ENCODE results near the gene CAVIN1.
"Not testable (repeated sequence)": the region's sequence is repeated elsewhere in the genome, so short reads cannot be mapped to it uniquely, and the experiment has no call there.

CAVIN1 gene

GRCh38 chr17:42378359-42378958 lies 44.6 kb downstream of the CAVIN1 start:
- no peak for DNase-seq (ENCODE audit: low read depth)

DNA sequence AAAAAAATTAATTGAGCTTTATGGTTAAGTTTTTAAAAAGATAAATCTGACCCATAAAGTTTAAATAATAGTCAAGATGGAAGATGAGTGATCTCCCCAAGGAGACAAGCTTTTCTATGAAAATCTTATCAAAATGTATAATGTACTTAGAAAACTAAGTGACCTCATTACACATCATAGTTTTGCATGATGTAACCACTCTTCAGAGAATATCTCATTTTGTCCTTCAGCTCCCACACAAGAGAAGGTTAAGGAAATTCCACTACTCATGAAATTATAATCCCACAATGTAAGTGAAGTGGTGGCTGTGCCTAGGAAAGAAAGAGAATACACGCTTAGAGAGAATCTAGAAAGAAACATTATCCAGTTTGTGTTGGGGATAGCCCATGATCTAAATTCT lies 49.2 kb downstream of the CAVIN1 start:
- no peak for DNase-seq (ENCODE audit: low read depth)

DNA sequence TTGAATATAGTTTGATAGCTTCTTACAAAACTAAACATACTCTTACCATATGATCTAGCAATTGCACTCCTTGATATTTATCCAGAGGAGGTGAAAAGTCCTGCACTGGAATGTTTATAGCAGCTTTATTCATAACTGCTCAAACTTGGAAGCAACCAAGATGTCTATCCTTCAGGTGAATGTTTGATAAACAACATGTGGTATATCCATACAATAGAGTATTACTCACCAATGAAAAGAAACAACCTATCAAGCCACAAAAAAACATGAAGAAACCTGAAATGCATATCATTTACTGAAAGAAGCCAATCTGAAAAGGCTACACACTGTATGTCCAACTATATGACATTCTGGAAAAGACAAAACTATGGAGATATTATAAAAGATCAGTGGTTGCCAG lies 50.9 kb downstream of the CAVIN1 start:
- no peak for DNase-seq (ENCODE audit: low read depth)

GRCh38 chr17:42368797-42369561 lies 54.1 kb downstream of the CAVIN1 start:
- not testable (repeated sequence) for DNase-seq (ENCODE audit: low read depth)

DNA sequence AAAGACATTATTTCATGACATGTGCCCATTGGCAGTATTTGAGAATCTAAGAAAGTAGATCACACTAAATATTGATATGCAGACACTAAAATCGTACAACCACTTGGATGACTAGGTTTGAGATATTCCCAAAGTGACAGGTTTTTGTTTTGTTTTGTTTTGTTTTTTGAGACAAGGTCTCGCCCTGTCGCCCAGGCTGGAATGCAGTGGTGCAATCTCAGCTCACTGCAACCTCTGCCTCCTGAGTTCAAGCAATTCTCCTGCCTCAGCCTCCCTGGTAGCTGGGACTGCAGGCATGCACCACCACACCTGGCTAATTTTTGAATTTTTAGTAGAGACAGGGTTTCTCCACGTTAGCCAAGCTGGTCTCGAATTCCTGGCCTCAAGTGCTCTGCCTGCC lies 54.7 kb downstream of the CAVIN1 start:
- DNase-seq (ENCODE audit: low read depth): not testable (repeated sequence)

DNA sequence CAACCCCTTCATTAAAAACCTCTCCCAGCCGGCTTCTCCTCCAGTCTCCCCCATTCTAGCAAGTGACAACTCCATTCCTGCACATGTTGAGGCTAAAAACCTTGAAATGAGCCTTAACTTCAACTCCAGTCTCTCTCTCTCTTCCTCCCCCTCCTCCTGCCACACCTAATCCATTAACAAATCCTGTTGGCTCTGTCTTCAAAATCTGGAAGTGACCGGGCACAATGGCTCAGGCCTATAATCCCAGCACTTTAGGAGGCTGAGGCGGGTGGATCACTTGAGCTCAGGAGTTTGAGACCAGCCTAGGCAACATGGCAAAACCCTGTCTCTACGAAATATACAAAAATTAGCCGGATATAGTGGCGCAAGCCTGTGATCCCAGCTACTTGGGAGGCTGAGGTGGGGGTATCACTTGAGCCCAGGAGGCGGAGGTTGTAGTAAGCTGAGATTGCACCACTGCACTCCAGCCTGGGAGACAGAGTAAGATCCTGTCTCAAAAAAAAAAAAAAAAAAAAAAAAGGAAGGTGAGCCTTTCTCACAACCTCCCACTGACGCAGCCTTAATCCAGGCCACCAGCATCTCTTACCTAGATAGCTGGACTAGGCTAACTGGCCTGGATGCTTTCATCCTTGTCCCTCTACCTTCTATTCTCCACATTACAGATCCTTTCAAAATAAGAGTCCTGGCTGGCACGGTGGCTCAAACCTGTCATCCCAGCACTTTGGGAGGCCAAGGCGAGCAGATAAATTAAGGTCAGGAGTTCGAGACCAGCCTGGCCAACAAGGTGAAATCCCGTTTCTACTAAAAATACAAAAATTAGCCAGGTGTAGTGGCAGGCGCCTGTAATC lies 56.7 kb downstream of the CAVIN1 start:
- not testable (repeated sequence) for DNase-seq (ENCODE audit: low read depth)

DNA sequence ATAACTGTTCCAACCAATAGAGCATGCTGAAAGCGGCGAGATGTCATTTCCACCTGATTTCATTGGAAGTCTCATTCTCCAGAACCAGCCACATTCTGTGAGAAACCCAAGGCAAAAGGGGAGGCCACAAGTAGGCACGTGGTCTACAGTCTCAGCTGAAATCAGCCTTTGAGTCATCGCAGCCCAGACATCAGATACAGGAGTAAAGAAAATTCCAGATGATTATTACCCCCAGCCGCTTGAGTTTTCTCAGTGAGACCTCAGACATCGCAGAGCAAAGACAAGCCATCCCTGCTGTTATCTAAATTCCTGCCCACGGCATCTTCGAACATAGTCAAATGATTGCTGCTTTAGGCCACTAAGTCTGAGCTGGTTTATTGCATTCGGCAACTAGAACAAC lies 57.9 kb downstream of the CAVIN1 start:
- DNase-seq (ENCODE audit: low read depth): no peak

GRCh38 chr17:42363767-42364585 lies 59.1 kb downstream of the CAVIN1 start:
- no peak for DNase-seq (ENCODE audit: low read depth)

DNA sequence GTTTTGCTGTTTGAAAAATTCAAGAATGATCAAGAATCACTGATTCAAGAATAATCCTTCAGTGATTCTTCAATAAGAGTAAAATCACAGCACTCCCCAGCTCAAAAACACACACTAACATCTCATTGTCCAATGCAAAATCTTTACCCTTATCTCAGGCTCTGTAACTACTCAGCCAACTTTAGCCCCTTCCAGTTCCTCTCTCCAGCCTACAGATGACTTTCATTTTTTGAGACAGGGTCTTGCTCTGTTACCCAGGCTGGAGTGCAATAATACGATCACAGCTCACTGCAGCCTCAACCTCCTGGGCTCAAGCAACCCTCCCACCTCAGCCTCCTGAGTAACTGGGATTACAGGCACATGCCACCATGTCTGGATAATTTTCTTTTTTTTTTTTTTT lies 59.8 kb downstream of the CAVIN1 start:
- no peak for DNase-seq (ENCODE audit: low read depth)

DNA sequence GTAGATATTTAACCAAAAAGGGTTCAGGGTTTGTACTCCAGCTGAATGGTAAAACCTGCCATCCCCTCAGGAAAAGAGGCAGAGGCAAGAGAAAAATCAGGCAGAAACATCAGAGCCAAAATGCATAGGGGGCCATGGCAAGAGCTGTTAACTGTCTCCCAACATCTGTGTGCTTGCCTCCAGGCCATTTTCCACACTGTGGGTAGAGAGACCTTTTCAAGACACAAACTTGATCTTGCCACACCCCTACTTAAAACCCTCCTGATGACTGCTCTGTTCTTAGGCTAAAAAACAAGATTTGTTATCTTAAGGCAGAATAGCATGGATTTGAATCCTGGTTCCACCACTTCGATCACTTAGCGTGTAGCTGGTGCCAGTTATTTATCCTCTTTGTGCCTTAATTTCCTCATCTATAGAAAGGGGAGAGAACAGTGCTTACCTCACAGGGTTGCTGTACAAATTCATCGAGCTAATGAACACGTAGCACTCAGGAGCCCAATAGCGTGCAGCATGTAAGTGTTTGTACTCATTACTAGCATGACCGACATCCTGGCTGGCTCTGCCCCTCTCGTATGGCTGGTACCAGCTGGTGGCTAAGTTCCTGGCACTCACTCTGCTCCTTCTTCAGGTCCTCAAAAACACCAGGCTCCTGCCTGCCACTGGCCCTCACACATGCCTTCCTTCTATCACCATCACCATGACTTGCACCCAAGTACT lies 60.7 kb downstream of the CAVIN1 start:
- DNase-seq (ENCODE audit: low read depth): no peak

DNA sequence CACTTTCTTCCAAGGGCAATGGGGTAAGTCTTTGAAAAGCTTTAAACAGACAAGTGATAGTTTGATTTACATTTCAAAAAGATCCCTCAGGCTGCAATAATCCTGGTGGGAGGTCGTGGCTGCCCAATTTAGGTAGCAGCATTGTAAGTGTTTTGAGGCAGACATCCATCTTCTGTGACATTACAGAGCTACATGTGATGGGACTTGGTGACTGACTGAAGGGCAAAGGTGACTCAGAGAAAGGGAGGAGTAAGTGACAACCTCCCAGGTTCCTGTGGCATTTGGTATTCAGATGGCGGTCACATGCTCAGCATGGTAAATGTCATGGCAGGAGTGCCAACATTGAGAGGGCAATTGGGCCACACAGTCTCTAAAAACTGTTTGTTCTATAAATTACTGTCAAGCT lies 61.3 kb downstream of the CAVIN1 start:
- no peak for DNase-seq (ENCODE audit: low read depth)

DNA sequence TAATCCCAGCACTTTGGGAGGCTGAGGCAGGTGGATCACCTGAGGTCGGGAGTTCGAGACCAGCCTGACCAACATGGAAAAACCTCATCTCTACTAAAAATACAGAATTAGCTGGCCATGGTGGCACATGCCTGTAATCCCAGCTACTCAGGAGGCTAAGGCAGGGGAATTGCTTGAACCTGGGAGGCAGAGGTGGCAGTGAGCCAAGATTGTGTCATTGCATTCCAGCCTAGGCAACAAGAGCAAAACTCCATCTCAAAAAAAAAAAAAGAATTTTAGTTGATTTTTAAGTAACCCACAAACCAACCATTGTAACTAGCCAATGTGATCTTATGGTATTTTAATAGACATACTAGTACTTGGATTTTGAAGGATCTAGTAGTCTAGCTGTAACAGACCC lies 62.7 kb downstream of the CAVIN1 start:
- DNase-seq (ENCODE audit: low read depth): not testable (repeated sequence)

- no peak for DNase-seq (ENCODE audit: low read depth)
Observed at GRCh38 chr17:42359133-42359532, 63.9 kb downstream of the CAVIN1 start.

- no peak for DNase-seq (ENCODE audit: low read depth)
Observed at GRCh38 chr17:42358434-42358833, 64.6 kb downstream of the CAVIN1 start.

DNA sequence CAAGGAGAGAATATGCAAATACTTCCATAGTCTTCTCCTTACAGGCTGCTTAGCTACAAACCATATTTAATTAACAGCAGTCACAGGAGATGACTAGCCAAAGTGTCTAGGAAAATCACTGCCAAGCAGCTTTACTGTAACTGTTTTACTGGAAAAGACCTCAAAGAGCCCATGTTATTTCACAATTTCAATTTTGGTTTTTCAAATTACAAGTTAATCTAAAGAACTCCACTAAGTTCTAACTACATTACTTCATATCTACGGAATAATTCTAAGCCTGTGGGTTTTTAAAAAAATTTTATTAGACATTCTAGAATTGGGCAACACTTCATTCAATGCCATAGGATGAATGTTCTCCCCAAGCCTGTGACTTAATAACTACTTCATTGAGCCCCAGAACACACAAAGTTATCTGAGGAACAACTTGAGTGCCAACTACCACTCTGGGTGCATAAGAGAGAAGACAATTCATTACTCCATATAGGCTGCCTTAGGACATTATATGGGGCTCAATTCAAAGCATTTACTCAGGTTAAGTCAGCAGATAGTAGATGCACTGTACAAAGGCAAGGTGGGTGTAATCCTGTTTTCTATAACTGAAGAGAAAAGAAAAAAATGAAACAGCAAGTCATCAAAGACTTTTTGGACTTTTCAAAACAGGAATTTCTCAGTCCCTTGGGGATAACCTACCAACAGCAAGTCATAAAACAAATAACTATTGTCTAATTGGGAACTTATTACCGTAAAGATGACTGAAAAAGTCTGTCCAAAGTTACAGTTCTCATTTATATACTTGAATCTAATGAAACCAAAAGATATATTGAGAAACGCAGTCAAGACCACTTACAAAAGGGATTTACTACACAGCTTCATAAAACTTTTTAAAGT lies 67.9 kb downstream of the CAVIN1 start:
- no peak for DNase-seq (ENCODE audit: low read depth)
